Stimulated activated CD4-positive, alpha-beta T cell treated with anti-CD3 and anti-CD28 coated beads, TNF-alpha, amount 100 ng/mL, for 48 hours (primary cell): ENCODE results near the gene PLSCR4.
"Not testable (repeated sequence)": the region's sequence is repeated elsewhere in the genome, so short reads cannot be mapped to it uniquely, and the experiment has no call there.

Experiments
- DNase-seq, 3 donors: peaks; one replicate each; pipeline ENCODE4 v3.0.0-alpha.2; 2020; ENCODE audit warnings: low read depth in 3 of 3

PLSCR4 gene

GRCh38 chr3:146247911-146248310 lies 3.0 kb downstream of the PLSCR4 start:
- no peak for DNase-seq

- DNase-seq = no peak
Observed at GRCh38 chr3:146246526-146246925, 4.4 kb downstream of the PLSCR4 start.

GRCh38 chr3:146243559-146243958 lies 7.3 kb downstream of the PLSCR4 start:
- no peak for DNase-seq

- no peak for DNase-seq
Observed at GRCh38 chr3:146241523-146242240, 9.2 kb downstream of the PLSCR4 start.

GRCh38 chr3:146233487-146233886 lies 17.4 kb downstream of the PLSCR4 start:
- DNase-seq = no peak

GRCh38 chr3:146227486-146227885 lies 23.4 kb downstream of the PLSCR4 start:
- no peak for DNase-seq

- DNase-seq = no peak
Observed at GRCh38 chr3:146226881-146227280, 24.0 kb downstream of the PLSCR4 start.

GRCh38 chr3:146225458-146225857 lies 25.4 kb downstream of the PLSCR4 start:
- not testable (repeated sequence) for DNase-seq

- no peak for DNase-seq
Observed at GRCh38 chr3:146223401-146224373, 27.2 kb downstream of the PLSCR4 start.

- no peak for DNase-seq
Observed at GRCh38 chr3:146222204-146223046, 28.5 kb downstream of the PLSCR4 start.

GRCh38 chr3:146221276-146221675 lies 29.6 kb downstream of the PLSCR4 start:
- DNase-seq = no peak

- peak in 2 of 3 donors; percentile 4 to 26 for DNase-seq
Observed at GRCh38 chr3:146218880-146219866, 31.7 kb downstream of the PLSCR4 start.

GRCh38 chr3:146217324-146217723 lies 33.6 kb downstream of the PLSCR4 start:
- no peak for DNase-seq

- no peak for DNase-seq
Observed at GRCh38 chr3:146214493-146214892, 36.4 kb downstream of the PLSCR4 start.

GRCh38 chr3:146209371-146209770 lies 41.5 kb downstream of the PLSCR4 start:
- no peak for DNase-seq

- no peak for DNase-seq
Observed at GRCh38 chr3:146203776-146204175, 47.1 kb downstream of the PLSCR4 start.

GRCh38 chr3:146200461-146201220 lies 50.3 kb downstream of the PLSCR4 start:
- DNase-seq = no peak

GRCh38 chr3:146199762-146200161 lies 51.1 kb downstream of the PLSCR4 start:
- no peak for DNase-seq

GRCh38 chr3:146196789-146197188 lies 54.1 kb downstream of the PLSCR4 start:
- DNase-seq = no peak

GRCh38 chr3:146195605-146196004 lies 55.3 kb downstream of the PLSCR4 start:
- no peak for DNase-seq
